Measurements from ENCODE around the gene CLDN5.

Gene CLDN5

DNA sequence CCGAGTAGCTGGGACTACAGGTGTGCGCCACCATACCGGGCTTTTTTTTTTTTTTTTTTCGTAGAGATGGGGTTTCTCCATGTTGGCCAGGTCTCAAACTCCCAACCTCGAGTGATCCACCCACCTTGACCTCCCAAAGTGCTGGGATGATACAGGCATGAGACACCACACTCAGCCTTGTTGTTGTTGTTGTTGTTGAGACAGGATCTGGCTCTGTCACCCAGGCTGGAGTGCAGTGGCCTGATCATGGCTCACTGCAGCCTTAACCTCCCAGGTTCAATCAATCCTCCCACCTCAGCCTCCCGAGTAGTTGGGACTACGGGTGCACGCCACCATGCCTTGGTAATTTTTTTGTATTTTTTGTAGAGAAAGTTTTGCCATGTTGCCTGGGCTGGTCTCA, 23.4 kb upstream of the CLDN5 start:
- no peaks in the 10 kb centered on the region for H3K4me1 ChIP-seq (ENCODE audit: insufficient read depth, low read length)
- H3K9me3 ChIP-seq (ENCODE audit: insufficient read depth, low read length, severe bottlenecking), result no peaks in the 10 kb centered on the region
- H4K20me1 ChIP-seq (ENCODE audit: insufficient read depth, low read length), result no peaks in the 10 kb centered on the region
- TF ChIP-seq EZH2 (IDR thresholded peaks at IDR 0.05; ENCODE audit: borderline replicate concordance, low read depth, low read length, severe bottlenecking), result no peak
- TF ChIP-seq, protein P1, sequence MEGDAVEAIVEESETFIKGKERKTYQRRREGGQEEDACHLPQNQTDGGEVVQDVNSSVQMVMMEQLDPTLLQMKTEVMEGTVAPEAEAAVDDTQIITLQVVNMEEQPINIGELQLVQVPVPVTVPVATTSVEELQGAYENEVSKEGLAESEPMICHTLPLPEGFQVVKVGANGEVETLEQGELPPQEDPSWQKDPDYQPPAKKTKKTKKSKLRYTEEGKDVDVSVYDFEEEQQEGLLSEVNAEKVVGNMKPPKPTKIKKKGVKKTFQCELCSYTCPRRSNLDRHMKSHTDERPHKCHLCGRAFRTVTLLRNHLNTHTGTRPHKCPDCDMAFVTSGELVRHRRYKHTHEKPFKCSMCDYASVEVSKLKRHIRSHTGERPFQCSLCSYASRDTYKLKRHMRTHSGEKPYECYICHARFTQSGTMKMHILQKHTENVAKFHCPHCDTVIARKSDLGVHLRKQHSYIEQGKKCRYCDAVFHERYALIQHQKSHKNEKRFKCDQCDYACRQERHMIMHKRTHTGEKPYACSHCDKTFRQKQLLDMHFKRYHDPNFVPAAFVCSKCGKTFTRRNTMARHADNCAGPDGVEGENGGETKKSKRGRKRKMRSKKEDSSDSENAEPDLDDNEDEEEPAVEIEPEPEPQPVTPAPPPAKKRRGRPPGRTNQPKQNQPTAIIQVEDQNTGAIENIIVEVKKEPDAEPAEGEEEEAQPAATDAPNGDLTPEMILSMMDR (IDR thresholded peaks at IDR 0.05; ENCODE audit: borderline replicate concordance, extremely low read depth, low read length, poor library complexity, severe bottlenecking), result no peak
- H3K79me2 ChIP-seq (ENCODE audit: insufficient read depth, low read length), result no peaks in the 10 kb centered on the region
- no peak for ATAC-seq (ENCODE audit: insufficient read depth, low read depth)
- no peak overlapping the region for H3K9ac ChIP-seq (ENCODE audit: low read depth, low read length)
- no peak overlapping the region for H3K4me2 ChIP-seq (ENCODE audit: insufficient read depth, low read length)
- H3K27ac ChIP-seq (ENCODE audit: low read length), result no peak overlapping the region
- no peaks in the 10 kb centered on the region for H3K27me3 ChIP-seq (ENCODE audit: insufficient read depth, low read length, poor library complexity)
- no peak overlapping the region for H3K4me3 ChIP-seq (ENCODE audit: low read depth in 1 of 2, low read length in 2 of 2)
- H3K36me3 ChIP-seq (ENCODE audit: insufficient read depth, low read length), result no peaks in the 10 kb centered on the region
- no peak for DNase-seq
- H2AFZ ChIP-seq (ENCODE audit: low read depth, low read length), result no peak overlapping the region

DNA sequence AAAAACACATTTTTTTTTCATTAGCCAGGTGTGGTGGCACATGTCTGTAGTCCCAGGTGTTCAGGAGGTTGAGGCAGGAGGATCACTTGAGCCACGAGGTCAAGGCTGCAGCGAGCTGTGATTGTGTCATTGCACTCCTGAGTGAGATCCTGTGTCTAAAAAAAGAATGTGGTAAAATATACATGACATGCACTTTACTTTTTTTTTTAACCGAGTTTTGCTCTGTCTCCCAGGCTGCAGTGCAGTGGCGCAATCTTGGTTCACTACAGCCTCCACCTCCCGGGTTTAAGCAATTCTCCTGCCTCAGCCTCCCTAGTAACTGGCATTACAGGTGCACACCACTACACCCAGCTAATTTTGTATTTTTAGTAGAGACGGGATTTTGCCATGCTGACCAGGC, 22.5 kb upstream of the CLDN5 start:
- Histone ChIP-seq H3K4me1 (ENCODE audit: insufficient read depth, low read length) (no peaks in the 10 kb centered on the region), H3K9me3 (ENCODE audit: insufficient read depth, low read length, severe bottlenecking) (no peaks in the 10 kb centered on the region), H3K9ac (ENCODE audit: low read depth, low read length) (no peak overlapping the region), H3K27me3 (ENCODE audit: insufficient read depth, low read length, poor library complexity) (no peaks in the 10 kb centered on the region), H2AFZ (ENCODE audit: low read depth, low read length) (no peak overlapping the region), H3K27ac (ENCODE audit: low read length) (no peak overlapping the region), H3K79me2 (ENCODE audit: insufficient read depth, low read length) (no peaks in the 10 kb centered on the region), H3K4me2 (ENCODE audit: insufficient read depth, low read length) (no peak overlapping the region), H3K4me3 (ENCODE audit: low read depth in 1 of 2, low read length in 2 of 2) (no peak overlapping the region), H4K20me1 (ENCODE audit: insufficient read depth, low read length) (no peaks in the 10 kb centered on the region), H3K36me3 (ENCODE audit: insufficient read depth, low read length) (no peaks in the 10 kb centered on the region)
- DNase-seq (no peak), ATAC-seq (ENCODE audit: insufficient read depth, low read depth) (no peak)
- TF ChIP-seq EZH2 (IDR thresholded peaks at IDR 0.05; ENCODE audit: borderline replicate concordance, low read depth, low read length, severe bottlenecking), result no peak
- TF ChIP-seq, protein P1 (IDR thresholded peaks at IDR 0.05; ENCODE audit: borderline replicate concordance, extremely low read depth, low read length, poor library complexity, severe bottlenecking), result no peak

DNA sequence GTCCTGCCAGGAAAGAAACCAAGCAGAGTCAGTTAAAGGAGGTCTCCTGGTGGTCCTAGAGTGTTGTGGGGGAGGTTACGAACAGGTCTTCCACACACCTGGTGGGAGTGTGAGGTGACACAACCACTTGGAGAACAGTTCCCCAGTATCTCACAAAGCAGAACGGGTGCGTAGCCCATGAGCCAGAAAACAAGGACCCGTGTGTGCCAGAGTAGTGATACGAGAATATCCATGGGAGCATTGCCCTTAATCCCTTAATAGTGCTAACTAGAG, 21.7 kb upstream of the CLDN5 start:
- no peak for ATAC-seq (ENCODE audit: insufficient read depth, low read depth)
- Histone ChIP-seq H3K4me1 (ENCODE audit: insufficient read depth, low read length) (no peaks in the 10 kb centered on the region), H3K9ac (ENCODE audit: low read depth, low read length) (no peak overlapping the region), H3K79me2 (ENCODE audit: insufficient read depth, low read length) (no peaks in the 10 kb centered on the region), H3K4me3 (ENCODE audit: low read depth in 1 of 2, low read length in 2 of 2) (no peak overlapping the region), H3K27ac (ENCODE audit: low read length) (no peak overlapping the region), H3K27me3 (ENCODE audit: insufficient read depth, low read length, poor library complexity) (no peaks in the 10 kb centered on the region), H2AFZ (ENCODE audit: low read depth, low read length) (no peak overlapping the region), H3K4me2 (ENCODE audit: insufficient read depth, low read length) (no peak overlapping the region), H4K20me1 (ENCODE audit: insufficient read depth, low read length) (no peaks in the 10 kb centered on the region), H3K9me3 (ENCODE audit: insufficient read depth, low read length, severe bottlenecking) (no peaks in the 10 kb centered on the region), H3K36me3 (ENCODE audit: insufficient read depth, low read length) (no peaks in the 10 kb centered on the region)
- TF ChIP-seq, protein P1 (IDR thresholded peaks at IDR 0.05; ENCODE audit: borderline replicate concordance, extremely low read depth, low read length, poor library complexity, severe bottlenecking), result no peak
- DNase-seq, result no peak

DNA sequence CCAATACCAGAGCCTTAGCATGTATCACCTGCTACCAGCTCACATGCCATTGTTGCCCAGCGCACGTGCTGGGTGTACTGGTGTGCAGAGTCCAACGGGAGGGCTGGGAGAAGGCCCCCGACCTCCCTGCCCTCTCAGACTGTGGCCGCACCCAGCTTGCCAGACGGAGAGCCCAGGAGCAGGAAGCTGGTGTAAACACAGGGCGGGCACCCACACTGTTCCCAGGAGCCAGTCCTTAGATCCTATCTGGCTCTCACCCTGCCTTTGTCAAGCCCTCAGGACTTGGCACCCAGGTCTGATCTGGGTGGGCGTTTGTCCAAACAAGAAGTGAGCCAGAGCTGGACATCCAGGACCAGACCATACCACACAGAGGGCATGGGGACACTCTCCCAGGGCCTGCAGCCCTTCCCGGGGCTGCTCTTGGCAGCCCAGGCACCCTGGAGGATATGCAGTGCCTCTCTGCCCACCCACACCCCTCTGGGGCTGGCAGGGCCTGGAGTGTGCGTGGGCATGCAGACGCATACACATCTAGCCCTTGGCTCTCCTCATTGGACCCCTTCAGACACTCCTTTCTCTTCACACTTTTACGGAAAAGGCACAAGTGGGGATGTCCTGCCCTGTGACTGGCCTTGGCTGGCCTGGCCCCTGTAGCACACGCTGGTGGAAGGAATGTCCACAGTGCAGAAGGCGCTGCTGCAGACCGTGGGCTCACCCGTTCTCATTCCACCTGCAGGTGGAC, 19.9 kb upstream of the CLDN5 start:
- H3K4me1 ChIP-seq (ENCODE audit: insufficient read depth, low read length), result no peaks in the 10 kb centered on the region
- no peak for TF ChIP-seq EZH2 (IDR thresholded peaks at IDR 0.05; ENCODE audit: borderline replicate concordance, low read depth, low read length, severe bottlenecking)
- TF ChIP-seq, protein P1 (IDR thresholded peaks at IDR 0.05; ENCODE audit: borderline replicate concordance, extremely low read depth, low read length, poor library complexity, severe bottlenecking), result no peak
- no peak overlapping the region for H3K27ac ChIP-seq (ENCODE audit: low read length)
- H4K20me1 ChIP-seq (ENCODE audit: insufficient read depth, low read length), result no peaks in the 10 kb centered on the region
- H3K36me3 ChIP-seq (ENCODE audit: insufficient read depth, low read length), result no peaks in the 10 kb centered on the region
- DNase-seq, result no peak
- no peak for ATAC-seq (ENCODE audit: insufficient read depth, low read depth)
- H3K4me2 ChIP-seq (ENCODE audit: insufficient read depth, low read length), result no peak overlapping the region
- no peak overlapping the region for H2AFZ ChIP-seq (ENCODE audit: low read depth, low read length)
- no peaks in the 10 kb centered on the region for H3K9me3 ChIP-seq (ENCODE audit: insufficient read depth, low read length, severe bottlenecking)
- H3K79me2 ChIP-seq (ENCODE audit: insufficient read depth, low read length), result no peaks in the 10 kb centered on the region
- H3K4me3 ChIP-seq (ENCODE audit: low read depth in 1 of 2, low read length in 2 of 2), result no peak overlapping the region
- H3K27me3 ChIP-seq (ENCODE audit: insufficient read depth, low read length, poor library complexity), result no peaks in the 10 kb centered on the region
- no peak overlapping the region for H3K9ac ChIP-seq (ENCODE audit: low read depth, low read length)

All from DND-41 (cell line).